Measurements from ENCODE around the gene RHBG. TPM values are rescaled to one million over a fixed set of nuclear protein-coding genes. Genes with fewer than 3 reads are reported as not detected.

RHBG gene
- total and polyA plus RNA-seq, 9 donors = 0.13 to 1.2 (median 0.49) TPM; not detected in 6

DNA sequence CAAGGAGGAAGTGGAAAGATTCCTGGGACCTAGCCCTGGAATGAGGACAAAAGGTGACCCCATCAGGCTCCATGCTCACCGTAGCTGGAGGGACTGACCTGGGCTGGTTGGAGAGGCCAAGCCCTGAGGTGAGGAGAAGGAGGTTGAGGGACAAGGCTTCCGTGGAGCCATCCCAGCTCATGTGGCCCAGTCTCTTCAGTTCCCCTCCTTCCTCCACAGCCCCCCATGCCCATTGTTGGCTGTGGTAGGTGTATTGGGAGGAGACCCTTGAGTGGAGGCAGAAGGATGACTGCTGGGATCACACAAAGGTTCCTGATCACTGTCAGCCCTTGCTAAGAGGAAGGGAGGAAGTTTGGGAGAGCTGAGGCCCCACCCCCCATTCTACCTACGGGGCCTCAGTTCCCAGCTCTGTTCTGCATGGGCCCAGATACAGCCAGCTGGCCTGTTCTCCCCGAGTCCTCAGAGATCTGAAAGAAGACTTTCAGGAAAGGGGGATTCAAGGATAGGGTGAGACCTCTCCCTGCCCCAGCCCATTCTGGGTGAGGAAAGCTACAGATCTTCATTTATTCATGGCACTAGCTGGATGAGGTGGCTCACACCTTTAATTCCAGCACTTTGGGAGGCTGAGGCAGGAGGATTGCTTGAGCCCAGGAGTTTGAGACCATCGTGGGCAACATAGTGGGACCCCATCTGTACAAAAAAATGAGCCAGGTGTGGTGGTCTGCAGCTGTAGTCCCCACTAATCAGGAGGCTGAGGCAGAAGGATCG, 17.3 kb downstream of the RHBG start:
- Histone ChIP-seq H3K9me3 (replicated peaks; ENCODE audit: control insufficient read depth, low read depth, low read length) (no peaks in the 10 kb centered on the region), H3K4me1 (ENCODE audit: control insufficient read depth, insufficient read depth, low read length) (peaks cover 10% of the 10 kb centered on the region), H3K36me3 (ENCODE audit: control insufficient read depth, insufficient read depth, low read length) (no peaks in the 10 kb centered on the region), H3K4me3 (ENCODE audit: low read length) (no peak overlapping the region), H3K27ac (ENCODE audit: low read length) (no peak overlapping the region), H3K27me3 (ENCODE audit: control insufficient read depth, insufficient read depth, low read length) (peaks cover 63% of the 10 kb centered on the region)
- WGBS (ENCODE audit: insufficient coverage) = 70% methylated on average over 2 of the region's 6 CpGs
- no peak for DNase-seq

DNA sequence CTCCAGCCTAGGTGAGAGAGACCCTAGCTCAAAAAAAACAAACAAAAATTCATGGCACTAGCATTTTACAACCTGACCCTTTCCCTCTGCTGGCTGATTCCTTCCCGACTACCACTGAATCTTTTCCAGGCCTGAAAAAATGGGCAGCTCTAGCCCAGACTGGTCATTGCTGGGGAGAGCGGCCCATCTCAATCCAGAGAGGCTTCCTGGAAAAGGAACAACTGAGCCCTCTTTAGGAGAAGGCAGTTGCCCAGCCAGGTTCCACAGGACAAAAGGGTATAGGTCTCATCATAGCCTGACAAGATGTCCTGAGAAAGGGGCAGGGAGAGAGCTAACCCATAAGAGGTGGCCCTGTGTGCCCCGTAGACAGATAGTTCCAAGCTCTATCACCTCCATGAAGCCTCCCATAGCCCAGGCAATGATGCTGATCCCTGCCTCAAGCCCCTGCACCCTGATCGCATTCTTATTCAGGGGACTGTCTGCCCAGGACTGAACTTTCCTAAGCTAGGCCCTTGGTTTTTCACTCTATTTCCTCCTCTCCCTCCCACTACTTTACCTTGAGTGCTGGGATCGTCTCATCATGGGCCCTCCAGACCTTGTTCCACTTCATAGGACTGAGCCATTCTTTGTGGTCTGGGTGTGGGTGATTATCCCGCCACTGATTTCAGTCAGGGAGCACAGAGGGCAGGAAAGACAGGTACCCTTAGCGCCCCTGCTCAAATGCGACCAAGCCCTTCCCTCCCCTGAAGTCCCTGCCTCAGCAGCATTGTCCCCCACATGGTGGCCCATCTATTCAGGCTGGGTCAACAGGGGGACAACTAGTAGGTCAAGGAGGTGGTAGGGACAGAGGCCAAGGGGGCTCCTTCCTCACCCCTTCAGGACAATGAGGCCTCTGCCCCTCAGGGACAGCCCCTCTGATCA, 18.2 kb downstream of the RHBG start:
- Histone ChIP-seq H3K4me1 (ENCODE audit: control insufficient read depth, insufficient read depth, low read length) (peaks cover 10% of the 10 kb centered on the region), H3K4me3 (ENCODE audit: low read length) (no peak overlapping the region), H3K27me3 (ENCODE audit: control insufficient read depth, insufficient read depth, low read length) (peaks cover 69% of the 10 kb centered on the region), H3K27ac (ENCODE audit: low read length) (no peak overlapping the region), H3K9me3 (replicated peaks; ENCODE audit: control insufficient read depth, low read depth, low read length) (no peaks in the 10 kb centered on the region), H3K36me3 (ENCODE audit: control insufficient read depth, insufficient read depth, low read length) (no peaks in the 10 kb centered on the region)
- DNase-seq = no peak
- 85% methylated on average over 4 of the region's 8 CpGs for WGBS (ENCODE audit: insufficient coverage)

DNA sequence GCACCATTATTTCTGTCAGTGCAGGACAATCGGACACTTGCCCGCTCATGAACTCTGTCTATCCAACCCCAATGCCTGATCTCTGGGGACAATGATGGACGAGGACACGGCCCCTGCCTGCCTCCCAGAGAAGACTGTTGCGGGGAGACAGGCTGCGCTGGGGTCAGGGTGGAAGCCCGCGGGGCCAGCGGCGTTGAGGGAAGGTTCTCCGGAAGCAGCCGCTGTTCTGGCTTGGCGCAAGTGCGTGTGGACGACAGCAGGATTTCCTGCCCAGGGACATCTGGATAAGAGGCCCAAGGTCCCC, 18.8 kb downstream of the RHBG start:
- Histone ChIP-seq H3K4me1 (ENCODE audit: control insufficient read depth, insufficient read depth, low read length) (peaks cover 10% of the 10 kb centered on the region), H3K27ac (ENCODE audit: low read length) (no peak overlapping the region), H3K36me3 (ENCODE audit: control insufficient read depth, insufficient read depth, low read length) (no peaks in the 10 kb centered on the region), H3K27me3 (ENCODE audit: control insufficient read depth, insufficient read depth, low read length) (peaks cover 71% of the 10 kb centered on the region), H3K9me3 (replicated peaks; ENCODE audit: control insufficient read depth, low read depth, low read length) (no peaks in the 10 kb centered on the region), H3K4me3 (ENCODE audit: low read length) (peak overlapping the region; percentile 25)
- DNase-seq = peak; percentile 16
- 17% methylated on average over 13 of the region's 15 CpGs for WGBS (ENCODE audit: insufficient coverage)

DNA sequence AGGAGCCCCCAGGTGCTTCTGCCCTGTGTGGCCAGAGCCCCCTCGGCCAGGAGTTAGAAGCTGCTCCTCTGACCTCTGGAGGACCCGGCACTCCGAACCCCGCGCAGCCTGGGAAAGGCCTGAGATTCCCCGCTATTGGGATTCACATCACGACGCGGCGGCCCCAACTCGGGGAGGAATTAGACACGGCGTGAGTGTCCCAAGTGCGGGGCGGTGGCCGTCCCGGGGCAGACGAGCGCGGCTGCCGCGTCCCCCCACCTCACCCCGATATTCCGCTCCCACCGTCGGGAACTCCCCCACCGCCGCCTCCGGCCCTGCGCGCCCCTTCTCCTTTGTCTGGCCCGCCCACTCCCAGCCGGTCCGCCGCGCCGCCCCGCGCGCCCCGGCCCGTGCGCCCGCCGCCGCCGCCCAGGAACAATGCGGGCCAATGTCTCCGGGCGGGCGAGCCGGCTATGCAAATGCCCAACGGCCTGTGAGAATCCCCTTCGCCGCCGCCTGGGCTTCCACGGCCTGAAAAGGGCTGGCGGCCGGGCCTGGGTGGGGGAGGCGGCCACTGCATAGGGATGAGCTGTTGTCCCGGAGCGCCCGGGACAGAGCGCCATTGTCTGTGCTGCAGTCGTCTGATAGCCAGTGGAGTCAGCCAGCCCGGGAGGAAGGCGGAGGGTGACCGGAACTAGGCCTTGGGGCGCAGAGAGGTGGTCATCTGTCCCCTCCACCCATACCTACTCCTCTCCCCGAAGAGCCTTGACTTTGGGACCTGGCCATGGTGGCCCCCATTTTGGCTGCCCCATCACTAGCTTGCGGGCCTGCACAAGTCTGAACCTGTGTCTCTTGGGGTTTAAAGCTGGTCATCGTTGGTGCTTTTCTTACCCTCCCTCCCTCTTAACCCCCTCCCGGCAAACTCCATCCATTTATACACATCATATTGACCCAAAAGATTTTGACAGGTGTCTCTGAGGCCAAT, 19.4 kb downstream of the RHBG start:
- no peak overlapping the region for H3K27ac ChIP-seq (ENCODE audit: low read length)
- H3K9me3 ChIP-seq (replicated peaks; ENCODE audit: control insufficient read depth, low read depth, low read length) = no peaks in the 10 kb centered on the region
- DNase-seq = no peak
- peaks cover 10% of the 10 kb centered on the region for H3K4me1 ChIP-seq (ENCODE audit: control insufficient read depth, insufficient read depth, low read length)
- no peaks in the 10 kb centered on the region for H3K36me3 ChIP-seq (ENCODE audit: control insufficient read depth, insufficient read depth, low read length)
- peaks cover 74% of the 10 kb centered on the region for H3K27me3 ChIP-seq (ENCODE audit: control insufficient read depth, insufficient read depth, low read length)
- H3K4me3 ChIP-seq (ENCODE audit: low read length) = peak overlapping the region; percentile 25
- WGBS (ENCODE audit: insufficient coverage) = 3% methylated on average over 67 of the region's 73 CpGs

DNA sequence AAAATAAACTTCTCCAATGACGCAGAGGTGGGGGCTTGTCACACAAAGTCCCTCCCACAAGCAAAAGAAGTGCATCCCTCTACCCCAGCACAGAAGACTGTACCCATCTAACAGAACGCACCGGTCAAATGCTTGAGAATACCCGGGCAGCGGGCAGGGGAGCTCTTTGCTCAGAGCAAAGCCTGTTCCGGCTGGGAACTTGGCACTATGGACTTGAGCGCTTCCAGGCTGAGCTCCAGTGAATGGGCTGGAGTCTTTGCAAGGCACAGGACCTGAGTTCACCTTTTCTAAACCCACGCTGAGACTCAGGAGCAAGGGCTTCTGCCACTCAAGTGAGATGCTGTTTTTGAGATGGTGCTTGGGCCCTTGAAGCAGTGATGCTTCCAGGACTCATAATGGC, 20.3 kb downstream of the RHBG start:
- Histone ChIP-seq H3K36me3 (ENCODE audit: control insufficient read depth, insufficient read depth, low read length) (no peaks in the 10 kb centered on the region), H3K27ac (ENCODE audit: low read length) (no peak overlapping the region), H3K4me3 (ENCODE audit: low read length) (no peak overlapping the region), H3K9me3 (replicated peaks; ENCODE audit: control insufficient read depth, low read depth, low read length) (no peaks in the 10 kb centered on the region), H3K4me1 (ENCODE audit: control insufficient read depth, insufficient read depth, low read length) (peaks cover 10% of the 10 kb centered on the region), H3K27me3 (ENCODE audit: control insufficient read depth, insufficient read depth, low read length) (peaks cover 77% of the 10 kb centered on the region)
- no peak for DNase-seq
- WGBS (ENCODE audit: insufficient coverage) = 91% methylated on average over 8 of the region's 8 CpGs

DNA sequence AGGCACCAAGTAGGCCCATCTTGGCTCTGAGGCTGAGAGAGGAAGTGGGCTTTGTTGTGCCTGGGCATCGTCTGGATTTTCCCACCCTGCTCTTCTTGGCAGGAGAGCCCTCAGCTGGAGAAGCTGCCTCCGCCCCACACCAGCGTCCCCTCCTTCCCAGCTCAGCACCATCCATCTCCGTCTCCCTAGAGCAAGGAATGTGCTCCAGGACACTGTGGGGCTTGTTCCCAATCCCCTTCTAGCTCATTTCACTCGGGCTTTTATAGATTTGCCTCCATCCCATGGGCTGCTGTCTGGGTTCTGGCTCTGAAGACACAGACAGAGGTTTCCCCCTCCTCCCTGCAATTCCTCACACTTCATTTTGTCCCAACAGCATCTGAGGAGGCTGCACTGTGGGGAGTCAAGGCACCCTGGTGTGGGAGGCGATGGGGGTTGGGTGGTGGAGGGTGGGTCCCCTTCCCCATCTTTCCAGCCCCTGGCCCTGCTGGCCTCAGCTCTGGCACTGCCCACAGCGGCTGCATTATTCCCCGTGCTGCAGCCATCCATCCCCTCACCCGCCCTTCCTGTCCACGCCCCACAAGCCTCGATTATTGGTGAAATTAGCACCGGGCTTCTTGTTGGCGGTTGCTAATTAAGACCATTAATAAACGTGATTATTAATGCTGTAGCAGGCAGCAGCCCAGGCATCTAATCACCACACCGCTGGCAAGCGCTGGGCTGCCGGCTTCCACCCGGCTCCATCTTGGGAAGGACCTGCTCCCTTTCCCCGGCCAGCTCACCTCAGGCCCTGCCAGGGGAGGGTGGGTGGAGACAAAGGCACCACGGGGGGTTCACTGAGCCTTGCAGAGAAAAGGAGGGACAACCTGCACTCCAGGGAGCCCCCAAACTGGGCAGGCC, 21.7 kb downstream of the RHBG start:
- H3K4me1 ChIP-seq (ENCODE audit: control insufficient read depth, insufficient read depth, low read length) = peaks cover 10% of the 10 kb centered on the region
- H3K9me3 ChIP-seq (replicated peaks; ENCODE audit: control insufficient read depth, low read depth, low read length) = no peaks in the 10 kb centered on the region
- WGBS (ENCODE audit: insufficient coverage) = 35% methylated on average over 11 of the region's 20 CpGs
- H3K36me3 ChIP-seq (ENCODE audit: control insufficient read depth, insufficient read depth, low read length) = no peaks in the 10 kb centered on the region
- peaks cover 76% of the 10 kb centered on the region for H3K27me3 ChIP-seq (ENCODE audit: control insufficient read depth, insufficient read depth, low read length)
- DNase-seq = no peak
- H3K4me3 ChIP-seq (ENCODE audit: low read length) = no peak overlapping the region
- no peak overlapping the region for H3K27ac ChIP-seq (ENCODE audit: low read length)

DNA sequence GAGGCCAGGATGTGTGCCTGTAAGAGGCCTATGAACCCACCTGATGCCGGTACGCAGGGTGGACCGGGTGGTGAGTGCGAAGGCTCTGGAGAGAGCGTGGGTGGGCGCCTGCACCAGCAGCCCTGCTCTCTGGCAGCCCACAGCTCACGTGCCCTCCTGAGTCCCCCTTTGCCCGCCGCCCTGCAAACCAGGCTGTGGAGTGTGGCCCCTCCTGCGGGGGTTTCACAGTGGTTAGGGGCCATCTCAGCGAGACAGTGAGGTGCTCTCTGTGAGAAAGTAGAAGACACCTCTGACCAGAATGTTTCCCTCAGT, 22.3 kb downstream of the RHBG start:
- Histone ChIP-seq H3K4me1 (ENCODE audit: control insufficient read depth, insufficient read depth, low read length) (peaks cover 10% of the 10 kb centered on the region), H3K4me3 (ENCODE audit: low read length) (no peak overlapping the region), H3K27me3 (ENCODE audit: control insufficient read depth, insufficient read depth, low read length) (peaks cover 70% of the 10 kb centered on the region), H3K9me3 (replicated peaks; ENCODE audit: control insufficient read depth, low read depth, low read length) (no peaks in the 10 kb centered on the region), H3K36me3 (ENCODE audit: control insufficient read depth, insufficient read depth, low read length) (no peaks in the 10 kb centered on the region), H3K27ac (ENCODE audit: low read length) (no peak overlapping the region)
- 67% methylated on average over 10 of the region's 11 CpGs for WGBS (ENCODE audit: insufficient coverage)
- DNase-seq = no peak

DNA sequence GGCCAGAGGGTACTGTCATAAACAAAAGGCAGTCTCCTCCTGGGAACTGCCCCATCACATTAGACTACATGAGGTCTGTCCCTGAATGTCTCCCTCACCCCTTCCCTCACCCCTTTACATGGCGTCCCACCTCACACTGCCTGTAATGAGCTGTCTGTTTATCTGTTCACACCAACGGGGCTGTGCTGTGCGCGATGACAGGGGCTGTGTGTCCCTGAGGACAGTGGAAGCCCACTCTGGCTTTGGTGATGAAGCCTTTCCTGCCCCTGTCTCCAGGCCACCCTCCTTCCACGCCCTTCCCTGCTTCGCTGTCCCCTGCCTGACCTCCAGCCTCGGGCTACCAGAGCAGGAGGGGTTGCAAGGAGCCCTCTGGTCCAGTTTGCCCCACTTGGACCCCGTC, 22.7 kb downstream of the RHBG start:
- 32% methylated on average over 5 of the region's 8 CpGs for WGBS (ENCODE audit: insufficient coverage)
- no peaks in the 10 kb centered on the region for H3K36me3 ChIP-seq (ENCODE audit: control insufficient read depth, insufficient read depth, low read length)
- DNase-seq = no peak
- H3K27me3 ChIP-seq (ENCODE audit: control insufficient read depth, insufficient read depth, low read length) = peaks cover 66% of the 10 kb centered on the region
- H3K9me3 ChIP-seq (replicated peaks; ENCODE audit: control insufficient read depth, low read depth, low read length) = no peaks in the 10 kb centered on the region
- no peak overlapping the region for H3K4me3 ChIP-seq (ENCODE audit: low read length)
- H3K27ac ChIP-seq (ENCODE audit: low read length) = no peak overlapping the region
- H3K4me1 ChIP-seq (ENCODE audit: control insufficient read depth, insufficient read depth, low read length) = peaks cover 10% of the 10 kb centered on the region

DNA sequence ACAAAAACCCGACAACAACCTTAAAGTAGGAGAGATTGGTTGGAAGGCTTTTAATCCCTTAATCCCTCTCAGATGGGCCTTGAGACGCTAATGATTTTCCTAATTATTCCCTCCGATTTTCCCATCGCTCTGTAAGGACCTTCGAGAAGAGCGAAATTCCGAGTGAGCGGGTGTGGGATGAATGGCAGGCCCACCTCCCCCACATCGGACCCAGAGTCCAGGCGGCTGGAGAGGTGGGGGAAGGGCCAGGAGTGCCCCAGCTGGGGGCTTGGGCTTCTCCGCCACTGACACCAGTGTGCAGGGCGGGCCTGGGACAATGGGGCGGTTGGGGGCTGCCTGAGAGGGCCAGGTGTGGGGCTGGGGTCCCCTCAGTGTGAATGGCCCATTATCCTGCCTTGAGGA, 23.4 kb downstream of the RHBG start:
- H3K4me3 ChIP-seq (ENCODE audit: low read length) = no peak overlapping the region
- H3K9me3 ChIP-seq (replicated peaks; ENCODE audit: control insufficient read depth, low read depth, low read length) = no peaks in the 10 kb centered on the region
- no peak overlapping the region for H3K27ac ChIP-seq (ENCODE audit: low read length)
- 59% methylated on average over 3 of the region's 13 CpGs for WGBS (ENCODE audit: insufficient coverage)
- no peak for DNase-seq
- no peaks in the 10 kb centered on the region for H3K36me3 ChIP-seq (ENCODE audit: control insufficient read depth, insufficient read depth, low read length)
- H3K4me1 ChIP-seq (ENCODE audit: control insufficient read depth, insufficient read depth, low read length) = peaks cover 10% of the 10 kb centered on the region
- H3K27me3 ChIP-seq (ENCODE audit: control insufficient read depth, insufficient read depth, low read length) = peaks cover 59% of the 10 kb centered on the region
